NCI-H510A treated with DMSO at 0.1 percent for 48 hours (cell line): ENCODE measurements around the gene ZFP36L2.

Source experiments
- DNase-seq: peaks from one replicate; lab custom pipeline; 2025; lab: John Stamatoyannopoulos, UW

The ZFP36L2 gene, protein sequence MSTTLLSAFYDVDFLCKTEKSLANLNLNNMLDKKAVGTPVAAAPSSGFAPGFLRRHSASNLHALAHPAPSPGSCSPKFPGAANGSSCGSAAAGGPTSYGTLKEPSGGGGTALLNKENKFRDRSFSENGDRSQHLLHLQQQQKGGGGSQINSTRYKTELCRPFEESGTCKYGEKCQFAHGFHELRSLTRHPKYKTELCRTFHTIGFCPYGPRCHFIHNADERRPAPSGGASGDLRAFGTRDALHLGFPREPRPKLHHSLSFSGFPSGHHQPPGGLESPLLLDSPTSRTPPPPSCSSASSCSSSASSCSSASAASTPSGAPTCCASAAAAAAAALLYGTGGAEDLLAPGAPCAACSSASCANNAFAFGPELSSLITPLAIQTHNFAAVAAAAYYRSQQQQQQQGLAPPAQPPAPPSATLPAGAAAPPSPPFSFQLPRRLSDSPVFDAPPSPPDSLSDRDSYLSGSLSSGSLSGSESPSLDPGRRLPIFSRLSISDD

DNA sequence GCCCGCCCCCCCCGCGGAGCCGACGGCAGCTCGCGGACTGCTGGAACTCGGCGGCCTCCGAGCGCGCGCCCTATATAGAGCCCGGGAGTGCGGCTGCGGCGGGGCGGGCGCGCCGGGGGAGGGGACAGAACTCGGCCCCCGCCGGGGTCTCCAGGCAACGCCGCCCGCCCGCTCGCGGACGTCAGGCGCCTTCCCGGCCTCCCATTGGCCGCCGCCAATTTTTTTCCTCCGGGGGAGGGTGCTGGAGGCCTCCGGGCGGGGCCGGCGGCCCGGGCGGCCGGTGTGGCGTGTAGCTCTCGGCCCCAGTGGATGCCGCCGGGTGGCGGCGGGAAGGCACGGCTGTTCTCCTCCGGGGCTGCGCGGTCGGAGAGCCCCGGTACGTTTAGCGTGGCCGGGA lies at the start of gene ZFP36L2:
Gene ZFP36L2, minus strand, starts transcription at position 49 of the 397 bp plus-strand sequence. CDS start 291 bp downstream, outside the sequence.
- peak; percentile 81 for DNase-seq

DNA sequence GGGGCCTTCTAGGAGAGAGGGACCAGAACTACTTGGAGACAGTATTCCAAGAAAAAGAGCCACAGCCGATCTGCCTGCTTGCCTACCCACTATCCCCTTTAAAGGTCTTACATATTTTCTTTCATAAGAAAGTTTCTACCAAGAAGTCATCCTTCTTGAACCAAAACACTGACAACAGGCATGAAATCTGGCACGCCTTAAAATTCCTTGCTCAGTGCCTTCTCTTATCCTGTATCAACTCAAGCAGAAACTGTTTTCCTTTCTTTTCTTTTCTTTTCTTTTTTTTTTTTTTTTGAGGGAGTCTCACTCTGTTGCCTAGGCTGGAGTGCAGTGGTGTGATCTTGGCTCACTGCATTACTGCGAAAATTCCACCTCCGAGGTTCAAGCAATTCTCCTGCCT lies 48.3 kb upstream of the ZFP36L2 start:
- DNase-seq: no peak

DNA sequence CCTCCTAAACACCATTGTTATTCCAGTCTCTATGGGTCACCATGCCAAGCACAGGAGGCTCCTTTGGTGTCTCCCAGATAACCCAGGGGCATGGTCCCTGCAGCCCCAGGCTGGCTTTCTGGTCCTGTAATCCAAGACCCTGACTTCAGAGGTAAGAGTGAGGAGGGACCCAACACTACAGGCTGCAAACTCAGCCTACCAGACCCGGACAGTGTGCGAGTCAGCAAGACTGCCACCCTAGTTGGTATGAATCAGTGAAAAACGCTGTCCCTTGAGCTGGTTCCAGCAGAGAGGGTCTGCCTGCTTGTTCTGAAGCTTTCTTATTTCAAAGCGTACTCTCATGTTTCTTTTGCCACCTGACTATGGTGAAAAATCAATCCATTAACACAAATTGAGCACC lies 47.6 kb upstream of the ZFP36L2 start:
- no peak for DNase-seq

DNA sequence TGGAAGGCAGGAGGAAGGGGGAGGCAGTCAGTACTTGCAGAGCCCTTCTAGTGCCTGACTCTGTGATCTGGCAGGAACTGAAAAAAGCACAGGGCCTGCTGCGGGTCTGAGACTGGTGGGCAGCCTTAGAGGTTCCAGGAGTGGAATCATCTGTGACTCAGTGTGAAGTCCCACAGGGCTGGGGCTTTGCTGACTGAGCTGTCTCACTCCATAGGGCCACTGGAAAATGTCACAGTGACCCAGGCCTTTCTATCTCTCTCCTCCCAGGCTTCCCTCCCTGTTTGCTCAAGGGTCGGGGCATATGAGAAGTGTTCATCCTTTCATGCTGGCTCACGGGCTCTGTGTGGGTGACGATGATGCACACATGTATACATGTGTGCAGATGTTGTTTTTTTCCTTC lies 47.1 kb upstream of the ZFP36L2 start:
- DNase-seq: no peak

DNA sequence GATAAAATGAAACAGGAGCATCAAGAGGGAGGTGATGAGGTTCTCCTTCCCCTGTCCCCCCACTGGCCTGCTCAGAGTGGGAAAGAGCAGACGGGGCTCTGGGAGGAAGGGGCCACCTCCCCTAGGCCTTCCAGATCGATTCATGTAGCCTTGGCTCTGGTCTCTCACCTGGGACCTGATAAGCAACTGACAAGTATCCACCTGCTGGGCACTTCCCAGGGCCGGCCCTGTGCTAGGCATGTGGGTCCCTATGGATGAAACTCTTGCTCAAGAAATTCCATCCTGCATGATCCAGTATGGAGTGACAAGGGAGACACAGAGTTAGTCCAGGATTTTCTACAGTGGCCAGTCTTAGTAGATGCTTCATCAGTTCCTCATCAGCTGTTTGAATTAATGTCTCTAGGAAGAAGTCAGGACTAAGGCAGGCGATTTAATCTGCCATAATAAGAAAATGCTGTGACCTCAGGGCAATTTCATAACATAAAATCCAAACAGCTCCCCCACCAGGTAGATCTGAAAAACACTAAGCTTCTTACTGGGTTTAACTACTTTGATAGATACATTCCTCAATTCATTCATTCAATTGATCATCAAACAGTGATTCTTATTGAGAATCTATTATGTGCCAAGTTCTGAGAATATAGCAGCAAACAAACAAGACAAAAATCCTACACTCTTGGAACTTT lies 44.7 kb upstream of the ZFP36L2 start:
- DNase-seq: no peak

DNA sequence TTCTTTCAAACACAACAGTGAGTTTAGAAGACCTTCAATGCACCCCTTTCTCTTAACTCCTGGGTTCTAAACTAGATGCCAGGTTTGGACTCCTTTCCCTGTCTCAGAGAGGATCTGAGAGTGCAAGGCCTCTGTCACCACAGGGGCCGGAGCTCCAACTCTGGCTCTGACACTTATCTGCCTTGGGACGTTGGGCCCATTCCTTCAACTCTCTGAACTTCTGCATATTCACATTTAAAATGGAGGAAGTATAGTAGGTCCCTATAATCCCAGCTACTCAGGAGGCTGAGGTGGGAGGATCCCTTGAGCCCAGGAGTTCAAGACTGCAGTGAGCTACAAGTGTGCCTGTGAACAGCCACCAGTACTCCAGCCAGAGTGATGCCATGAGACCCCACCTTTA lies 44.1 kb upstream of the ZFP36L2 start:
- DNase-seq: no peak

DNA sequence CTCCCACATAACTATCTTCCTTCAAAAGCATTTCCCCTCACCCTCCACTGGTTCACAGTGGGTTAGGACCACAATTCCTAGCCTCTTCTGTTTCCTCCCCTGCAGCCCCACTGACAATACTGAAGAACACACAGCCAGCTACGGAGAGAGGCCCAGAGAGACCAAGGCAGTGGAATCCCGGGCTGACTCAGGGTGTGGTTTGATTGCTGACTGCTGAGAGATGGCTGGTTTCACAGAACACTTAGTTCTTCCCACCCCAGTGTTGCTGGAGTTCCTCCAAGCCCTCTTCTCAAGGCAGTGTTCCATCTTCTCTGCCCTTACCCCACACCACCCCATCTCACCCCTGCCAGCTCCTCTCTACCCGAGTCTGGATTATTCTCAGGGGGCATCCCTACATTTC lies 43.3 kb upstream of the ZFP36L2 start:
- DNase-seq: no peak

DNA sequence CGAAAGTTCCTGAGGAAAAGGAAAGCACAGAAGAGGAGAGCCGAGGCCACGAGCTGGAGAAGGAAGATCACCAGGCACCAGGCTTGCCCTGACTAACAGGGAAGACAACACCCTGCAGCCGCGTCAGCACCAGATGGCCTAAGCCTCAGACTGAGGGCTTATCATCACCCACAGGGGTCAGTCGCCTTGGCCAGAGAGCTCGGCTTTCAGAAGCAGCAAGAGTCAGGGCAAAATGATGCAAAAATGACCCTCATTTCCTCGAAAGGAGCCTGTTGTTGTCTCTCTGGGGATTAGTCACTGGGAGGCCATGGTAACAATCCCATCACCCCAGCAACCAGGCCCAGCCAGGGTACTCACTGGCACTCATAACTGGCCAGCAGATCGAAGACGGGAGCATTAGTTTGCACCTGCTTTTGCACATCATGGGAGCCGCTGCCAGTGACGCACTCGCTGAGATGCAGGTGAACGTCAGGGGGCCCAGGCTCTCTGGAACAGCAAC lies 42.7 kb upstream of the ZFP36L2 start:
- DNase-seq: peak; percentile 64

DNA sequence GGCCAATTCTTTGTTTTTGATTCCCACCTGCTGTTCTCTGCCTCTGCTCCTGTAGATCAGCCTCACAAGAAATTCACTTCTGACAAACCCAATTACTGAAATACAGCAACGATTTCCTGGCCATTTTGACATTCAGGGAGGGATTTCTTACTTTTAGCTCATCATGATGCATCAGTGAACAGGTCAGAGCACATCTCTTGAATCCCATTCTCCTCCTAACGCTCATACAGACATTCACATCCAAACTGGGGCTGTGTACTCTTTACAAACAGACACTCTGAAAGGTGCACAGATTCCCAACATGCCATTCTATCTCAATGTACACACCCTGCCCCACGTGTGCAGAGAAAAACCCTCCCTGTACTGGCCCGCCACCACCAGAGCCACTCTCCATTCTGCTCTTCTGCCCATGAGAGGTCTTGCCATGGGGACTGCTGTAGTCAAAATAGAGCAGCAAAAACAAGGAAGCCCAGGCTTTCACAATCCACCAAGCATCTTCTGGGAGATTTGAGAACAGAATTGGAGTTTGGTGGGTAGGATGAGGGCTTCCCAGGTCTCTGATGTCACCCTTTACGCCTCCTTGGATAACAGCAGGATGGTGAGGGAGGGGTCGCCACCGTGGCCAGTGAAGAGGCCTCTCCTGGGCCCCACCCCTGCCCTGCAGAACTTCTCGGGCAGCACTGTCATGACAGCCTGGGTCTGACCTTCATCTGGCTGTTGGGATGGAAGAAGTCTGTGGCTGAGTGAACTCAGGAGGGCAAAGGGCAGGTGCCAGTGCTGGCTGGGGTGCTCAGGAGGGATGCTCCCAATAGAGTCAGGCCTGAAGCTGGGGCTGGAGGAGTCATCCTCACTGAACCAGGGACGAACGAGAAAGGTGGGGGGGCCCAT lies 41.9 kb upstream of the ZFP36L2 start:
- DNase-seq: no peak

DNA sequence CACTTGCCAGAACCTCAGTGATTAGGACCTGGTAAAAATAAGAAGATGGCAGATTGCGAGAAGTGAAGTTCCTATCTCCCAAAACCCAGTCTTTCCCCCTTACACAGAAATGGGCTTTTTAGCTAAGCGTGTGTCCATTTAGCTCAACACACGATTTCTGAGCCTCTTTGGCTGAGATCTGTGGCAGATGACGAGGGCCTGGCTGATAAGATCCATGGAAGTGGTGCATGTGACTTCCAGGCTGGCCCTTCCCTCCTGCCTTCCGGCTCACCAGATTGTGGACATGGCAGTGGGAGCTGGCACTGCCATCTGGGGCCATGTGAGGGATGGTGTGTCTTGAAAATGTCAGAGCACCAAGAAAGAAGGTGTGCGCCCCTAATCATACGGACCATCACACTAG lies 41.0 kb upstream of the ZFP36L2 start:
- no peak for DNase-seq

DNA sequence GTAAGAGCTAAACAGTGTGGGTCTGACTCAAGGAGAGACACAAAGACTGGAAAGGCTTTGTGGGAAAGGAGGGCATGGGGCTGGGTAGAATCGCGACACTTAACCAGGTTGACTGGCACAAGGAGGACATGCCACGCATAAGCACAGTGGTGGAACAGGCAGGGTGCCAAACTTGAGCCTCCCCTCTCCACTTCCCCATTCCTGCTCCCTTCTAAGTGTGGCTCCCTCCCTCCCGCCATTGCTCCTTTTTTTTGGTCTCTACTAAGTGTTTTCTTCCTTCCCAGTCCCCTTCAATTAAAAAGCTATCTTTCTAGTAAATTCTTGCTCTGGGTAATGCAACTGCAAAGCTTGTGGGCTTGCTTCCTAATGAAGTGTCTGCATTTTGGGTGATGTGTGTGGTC lies 40.3 kb upstream of the ZFP36L2 start:
- DNase-seq: no peak

DNA sequence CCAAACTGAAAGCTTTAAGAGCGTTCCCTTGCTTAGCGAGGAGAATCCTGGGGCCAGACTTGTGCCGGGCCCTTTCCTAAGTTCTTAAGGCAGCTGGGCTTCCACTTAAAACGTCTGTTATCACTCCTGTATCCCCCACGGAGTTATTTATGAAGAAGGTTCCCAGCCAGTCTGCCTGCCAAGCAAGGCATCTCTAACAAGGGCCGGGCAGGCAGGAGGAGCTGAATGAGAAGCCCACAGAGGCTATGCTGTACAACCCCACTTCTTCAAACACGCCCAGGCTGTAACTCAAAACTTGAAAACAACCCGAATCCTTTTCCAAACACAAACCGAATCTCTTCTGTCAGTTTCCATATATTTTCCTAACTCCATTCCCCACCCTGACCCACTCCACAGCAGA lies 39.0 kb upstream of the ZFP36L2 start:
- no peak for DNase-seq

DNA sequence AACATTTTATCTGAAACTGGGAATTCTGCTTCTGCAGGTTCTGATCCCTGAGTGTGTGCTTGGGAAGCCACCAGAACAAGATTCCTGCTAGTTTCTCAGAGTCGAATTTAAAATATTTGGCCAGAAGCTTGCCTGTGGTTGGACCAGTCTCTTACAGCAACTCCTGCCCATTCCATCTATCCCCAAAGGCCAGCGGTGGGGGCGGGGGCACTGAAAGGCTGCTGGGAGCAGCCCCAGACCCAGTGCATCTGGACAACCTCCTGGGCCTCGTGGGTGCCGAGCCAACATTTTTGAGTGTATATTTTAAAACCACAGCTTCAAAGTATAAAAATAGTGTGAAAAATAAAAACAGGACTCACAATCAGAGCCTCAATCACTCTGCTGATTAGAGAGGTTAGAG lies 38.6 kb upstream of the ZFP36L2 start:
- no peak for DNase-seq

DNA sequence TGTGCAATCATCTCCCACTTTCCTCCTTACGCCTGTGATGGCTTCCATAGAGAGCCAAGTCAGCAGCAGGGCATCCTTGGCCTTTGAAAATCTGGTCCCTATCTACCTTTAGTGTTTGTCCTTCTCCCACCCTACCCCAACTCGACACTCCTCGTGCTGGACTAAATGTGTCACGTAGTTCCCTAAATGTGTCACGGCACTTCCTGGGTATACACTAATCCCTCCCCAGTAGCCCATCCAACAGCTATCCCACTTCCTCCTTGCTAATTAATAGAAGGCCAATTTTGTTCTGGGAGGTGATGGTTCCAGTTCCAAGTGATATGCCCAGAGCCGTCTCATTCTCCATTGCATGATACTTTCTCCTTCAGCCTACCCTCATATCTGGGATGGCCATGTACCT lies 36.5 kb upstream of the ZFP36L2 start:
- no peak for DNase-seq

DNA sequence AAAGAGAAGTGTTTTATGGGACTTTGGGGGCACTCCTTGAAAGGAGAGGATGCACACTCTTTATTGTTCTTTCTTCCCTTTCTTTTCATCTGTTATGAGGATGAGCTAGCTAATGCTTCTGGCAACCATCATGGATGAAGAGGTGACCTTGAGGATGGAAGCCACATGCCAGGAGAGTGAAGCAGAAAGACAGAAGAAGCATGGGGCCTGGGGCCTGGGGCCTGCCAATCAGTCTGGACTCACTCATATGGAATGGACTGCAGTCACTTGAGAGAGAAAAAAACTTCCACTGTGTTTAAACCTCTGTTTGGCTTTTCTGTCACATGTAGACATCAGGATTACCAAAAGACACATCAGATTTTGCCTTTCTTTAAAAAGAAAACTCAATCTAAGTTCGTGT lies 35.8 kb upstream of the ZFP36L2 start:
- DNase-seq: no peak

DNA sequence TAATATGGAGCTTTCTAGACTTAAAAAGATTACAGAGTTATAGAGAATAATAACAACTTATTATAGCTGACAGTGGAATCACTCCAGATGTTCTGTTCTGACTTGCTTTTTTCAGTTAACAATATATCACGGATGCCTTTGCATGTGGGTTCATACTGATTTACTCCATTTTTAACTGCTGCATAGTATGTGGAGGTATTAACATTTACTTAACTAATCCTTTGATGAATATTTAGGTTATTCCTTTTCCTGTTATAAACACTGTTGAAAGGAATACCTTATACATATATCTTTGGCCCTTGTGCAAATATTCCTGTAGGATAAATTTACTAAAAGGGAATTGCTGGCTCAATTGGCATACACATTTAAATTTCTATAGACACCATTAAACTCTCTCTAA lies 33.1 kb upstream of the ZFP36L2 start:
- no peak for DNase-seq

DNA sequence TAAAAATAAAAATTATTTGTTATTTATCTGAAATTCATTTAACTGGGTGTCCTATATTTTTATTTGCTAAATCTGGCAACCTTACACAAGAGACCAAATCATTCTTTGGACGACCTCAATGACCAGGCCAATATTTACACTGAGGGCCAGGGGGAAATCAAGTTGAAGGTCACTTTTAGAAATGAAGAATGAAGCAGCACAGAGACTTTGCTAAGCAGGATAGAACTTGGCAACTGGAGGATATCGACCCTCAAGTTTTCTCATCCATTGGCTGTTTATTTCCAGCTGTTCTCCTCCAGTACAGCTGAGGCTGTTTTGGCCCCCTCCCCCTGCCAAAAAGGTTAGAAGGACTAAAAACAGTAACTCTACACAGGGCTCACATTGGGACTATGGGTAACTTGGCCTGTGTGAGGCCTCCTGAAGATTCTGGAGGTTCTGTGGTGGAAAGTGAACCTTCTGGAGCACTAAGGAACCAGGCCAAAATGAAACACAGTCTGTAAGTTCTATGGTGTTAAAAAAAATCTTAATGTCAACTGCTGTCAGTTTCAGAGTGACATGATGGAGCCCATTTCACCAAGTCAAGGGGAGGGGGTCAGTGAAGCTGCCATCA lies 32.2 kb upstream of the ZFP36L2 start:
- no peak for DNase-seq

DNA sequence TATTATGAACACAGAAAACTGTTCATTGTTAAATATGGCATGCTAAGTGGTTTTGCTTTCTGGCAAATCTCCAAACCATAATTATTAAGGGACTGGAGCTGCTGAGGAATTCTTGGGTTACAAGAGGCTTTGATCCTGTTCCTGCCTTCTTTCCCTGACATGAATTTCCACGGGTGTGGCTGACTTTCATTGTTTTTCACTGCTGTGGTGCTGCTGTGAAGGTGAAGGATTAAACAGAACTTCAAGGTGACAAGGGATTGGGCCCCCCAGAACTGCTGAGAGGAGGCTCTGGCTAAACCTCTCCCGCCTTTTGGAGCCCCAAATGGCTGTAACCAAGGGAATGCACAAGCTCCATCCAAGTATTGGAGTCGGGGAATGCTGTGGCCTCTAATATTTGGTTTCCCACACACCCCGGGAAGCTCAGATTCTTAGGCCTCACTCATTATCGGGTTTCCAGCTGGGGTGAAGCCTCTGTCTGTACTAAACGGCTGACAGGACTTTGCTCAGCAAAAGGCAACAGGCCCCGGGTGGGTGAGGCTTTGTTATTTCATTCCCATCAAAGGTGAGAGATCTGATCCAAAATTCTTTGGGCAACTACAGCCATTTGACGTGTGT lies 29.0 kb upstream of the ZFP36L2 start:
- DNase-seq: peak; percentile 23

DNA sequence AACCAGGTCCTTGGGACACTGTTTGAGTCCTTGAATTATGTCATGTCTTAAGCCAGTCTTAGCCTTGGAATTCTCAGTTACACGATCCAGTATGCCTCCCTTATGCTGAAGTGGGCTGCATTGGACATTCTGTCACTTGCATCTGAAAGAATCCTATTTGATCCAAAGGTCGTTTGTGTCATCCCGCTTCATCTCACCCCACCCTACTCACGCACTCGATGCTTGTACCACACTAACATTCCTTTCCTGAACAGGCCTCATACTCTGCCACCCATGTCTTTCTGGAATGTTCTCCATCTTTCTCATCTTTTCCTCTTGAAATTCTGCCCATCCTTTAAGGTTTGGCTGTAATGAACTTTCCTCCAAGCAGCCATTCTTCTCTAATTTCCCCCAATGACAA lies 27.9 kb upstream of the ZFP36L2 start:
- no peak for DNase-seq

DNA sequence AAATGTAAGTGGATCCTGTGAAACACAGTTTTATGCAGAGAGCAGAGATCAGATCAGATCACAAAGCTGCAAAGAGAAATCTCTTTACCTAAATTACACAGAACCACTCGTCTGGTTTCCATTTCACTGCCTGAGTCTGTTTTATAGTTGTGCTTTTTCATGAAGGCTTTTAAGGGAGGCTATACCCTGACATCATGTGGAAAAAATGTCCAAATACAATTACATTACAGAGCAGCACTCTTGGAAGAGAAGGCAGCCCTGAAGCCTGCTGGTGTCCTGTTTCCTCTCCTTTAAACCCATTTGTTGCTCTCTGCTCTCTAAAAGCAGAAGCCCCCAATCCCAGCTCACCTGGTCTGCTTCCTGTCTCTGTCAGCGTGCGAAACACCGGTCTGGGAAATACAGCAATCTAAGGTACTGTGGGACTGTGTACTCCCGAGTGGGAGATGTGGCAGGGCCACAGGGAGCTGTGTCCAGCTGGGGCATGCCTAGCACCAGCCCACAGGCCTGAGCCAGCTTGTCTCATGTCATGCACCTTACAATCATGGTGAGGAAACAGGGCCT lies 24.8 kb upstream of the ZFP36L2 start:
- no peak for DNase-seq

DNA sequence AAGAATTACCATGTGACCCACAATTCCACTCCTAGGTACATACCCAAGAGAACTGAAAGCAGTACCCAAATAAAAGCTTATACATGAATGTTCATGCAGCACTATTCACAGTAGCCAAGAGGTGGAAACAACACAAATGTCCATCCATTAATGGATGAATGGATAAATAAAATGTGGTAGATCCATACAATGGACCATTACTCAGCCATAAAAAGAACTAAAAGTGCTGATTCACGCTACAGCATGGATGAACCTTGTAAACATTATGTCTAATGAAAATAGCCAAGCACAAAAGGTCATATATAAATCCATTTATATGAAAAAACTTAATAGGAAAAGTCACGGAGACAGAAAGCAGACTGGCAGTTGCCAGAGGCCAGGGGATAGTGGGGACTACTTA lies 23.6 kb upstream of the ZFP36L2 start:
- no peak for DNase-seq
